GM21786 (cell line): ENCODE results near the gene KLK13.

ENCODE experiments used
- ATAC-seq: cut with Tn5 transposase; IDR thresholded peaks from one replicate; pipeline ENCODE4 v1.9.1; 2021; ENCODE audit not compliant: unreplicated experiment

KLK13 gene

GRCh38 chr19:51093101-51093500 is 28.2 kb upstream of the KLK13 start:
- no peak for ATAC-seq

- no peak for ATAC-seq
Observed at GRCh38 chr19:51091895-51092873, 27.3 kb upstream of the KLK13 start.

GRCh38 chr19:51091126-51091525 is 26.2 kb upstream of the KLK13 start:
- ATAC-seq = no peak

- no peak for ATAC-seq
Observed at GRCh38 chr19:51090471-51090870, 25.6 kb upstream of the KLK13 start.

GRCh38 chr19:51089786-51090185 is 24.9 kb upstream of the KLK13 start:
- ATAC-seq = no peak

GRCh38 chr19:51086153-51086850 is 21.4 kb upstream of the KLK13 start:
- no peak for ATAC-seq

GRCh38 chr19:51084505-51084904 is 19.6 kb upstream of the KLK13 start:
- no peak for ATAC-seq

- ATAC-seq = no peak
Observed at GRCh38 chr19:51083783-51084182, 18.9 kb upstream of the KLK13 start.

- ATAC-seq = no peak
Observed at GRCh38 chr19:51083181-51083580, 18.3 kb upstream of the KLK13 start.

GRCh38 chr19:51082611-51083010 is 17.7 kb upstream of the KLK13 start, which contains the start of gene KLK14:
TSS of gene KLK14 (minus strand) at chr19:51082887. CDS start at chr19:51082614, 273 bp downstream.
- no peak for ATAC-seq

- ATAC-seq = no peak
Observed at GRCh38 chr19:51081476-51081875, 16.6 kb upstream of the KLK13 start.

- ATAC-seq = no peak
Observed at GRCh38 chr19:51079481-51080110, 14.7 kb upstream of the KLK13 start.

- no peak for ATAC-seq
Observed at GRCh38 chr19:51078731-51079130, 13.8 kb upstream of the KLK13 start.

- no peak for ATAC-seq
Observed at GRCh38 chr19:51078104-51078503, 13.2 kb upstream of the KLK13 start.

GRCh38 chr19:51076631-51077213 is 11.8 kb upstream of the KLK13 start:
- ATAC-seq = no peak

- no peak for ATAC-seq
Observed at GRCh38 chr19:51075998-51076397, 11.1 kb upstream of the KLK13 start.

GRCh38 chr19:51071095-51071405 is 6.2 kb upstream of the KLK13 start:
- no peak for ATAC-seq

- ATAC-seq = no peak
Observed at GRCh38 chr19:51070334-51071094, 5.6 kb upstream of the KLK13 start.

- no peak for ATAC-seq
Observed at GRCh38 chr19:51066393-51067186, 1.7 kb upstream of the KLK13 start.
